H9 (cell line): ENCODE measurements around the gene L1CAM. TPM values are rescaled to one million over a fixed set of nuclear protein-coding genes. Genes with fewer than 3 reads are reported as not detected.

Experiments
- DNase-seq: peaks from one replicate; pipeline ENCODE4 v3.0.0-alpha.2; 2017
- H2AFZ ChIP-seq: one replicate; pipeline ENCODE4 v1.6.1; 2013; ENCODE audit warnings: mild to moderate bottlenecking, low read length, control low read depth, moderate library complexity
- H2AK5ac ChIP-seq: 2 replicates; pipeline ENCODE4 v1.6.1; 2013; ENCODE audit warnings: low read length, control low read depth, mixed read lengths; ENCODE audit not compliant: insufficient read length
- H2BK120ac ChIP-seq: one replicate; pipeline ENCODE4 v1.6.1; 2013; ENCODE audit warnings: low read depth, mild to moderate bottlenecking, low read length, control low read depth, inconsistent platforms; ENCODE audit not compliant: poor library complexity, severe bottlenecking
- H2BK12ac ChIP-seq: 2 replicates; pipeline ENCODE4 v1.6.1; 2013; ENCODE audit warnings: low read length, control low read depth, mixed read lengths, low read depth; ENCODE audit not compliant: insufficient read length
- H2BK15ac ChIP-seq: 2 replicates; pipeline ENCODE4 v1.6.1; 2013; ENCODE audit warnings: low read depth, low read length, control low read depth
- H2BK20ac ChIP-seq: one replicate; pipeline ENCODE4 v1.6.1; 2013; ENCODE audit warnings: low read depth, mild to moderate bottlenecking, low read length, control low read depth, inconsistent platforms; ENCODE audit not compliant: poor library complexity, severe bottlenecking
- H2BK5ac ChIP-seq: 2 replicates; pipeline ENCODE4 v1.6.1; 2013; ENCODE audit warnings: low read length, control low read depth, mixed read lengths; ENCODE audit not compliant: insufficient read length
- H3K14ac ChIP-seq: 2 replicates; pipeline ENCODE4 v1.6.1; 2013; ENCODE audit warnings: low read length, control low read depth; ENCODE audit not compliant: insufficient read depth
- H3K18ac ChIP-seq: 2 replicates; pipeline ENCODE4 v1.6.1; 2013; ENCODE audit warnings: low read depth, mild to moderate bottlenecking, mixed read lengths, low read length, control low read depth; ENCODE audit not compliant: insufficient read length
- H3K23ac ChIP-seq: 2 replicates; pipeline ENCODE4 v1.6.1; 2013; ENCODE audit warnings: low read length, control low read depth, mixed read lengths, low read depth; ENCODE audit not compliant: insufficient read length
- H3K23me2 ChIP-seq: 2 replicates; pipeline ENCODE4 v1.6.1; 2013; ENCODE audit warnings: low read depth, mild to moderate bottlenecking, mixed read lengths, low read length, control low read depth; ENCODE audit not compliant: insufficient read length, poor library complexity, severe bottlenecking
- H3K27ac ChIP-seq: 2 replicates; pipeline ENCODE4 v1.5.1; 2013; ENCODE audit warnings: low read length, control low read depth, mixed read lengths, low read depth; ENCODE audit not compliant: insufficient read length
- H3K27me3 ChIP-seq: 2 replicates; pipeline ENCODE4 v1.6.1; 2013; ENCODE audit warnings: low read length, control low read depth, inconsistent platforms; ENCODE audit not compliant: insufficient read depth
- H3K4ac ChIP-seq: 2 replicates; pipeline ENCODE4 v1.6.1; 2013; ENCODE audit warnings: low read depth, mild to moderate bottlenecking, control low read depth, inconsistent platforms, low read length, moderate library complexity
- H3K4me1 ChIP-seq: 2 replicates; pipeline ENCODE4 v1.6.1; 2013; ENCODE audit warnings: low read length, control low read depth, inconsistent platforms; ENCODE audit not compliant: insufficient read depth
- H3K4me2 ChIP-seq: 2 replicates; pipeline ENCODE4 v1.6.1; 2013; ENCODE audit warnings: low read length, control low read depth, mixed read lengths; ENCODE audit not compliant: insufficient read length, insufficient read depth
- H3K56ac ChIP-seq: 2 replicates; pipeline ENCODE4 v1.6.1; 2013; ENCODE audit warnings: low read depth, mild to moderate bottlenecking, mixed read lengths, low read length, control low read depth; ENCODE audit not compliant: insufficient read length
- H3K79me1 ChIP-seq: 2 replicates; pipeline ENCODE4 v1.6.1; 2013; ENCODE audit warnings: low read depth, mild to moderate bottlenecking, moderate library complexity, low read length, control low read depth, inconsistent platforms; ENCODE audit not compliant: insufficient read depth, poor library complexity, severe bottlenecking
- H3K79me2 ChIP-seq: 2 replicates; pipeline ENCODE4 v1.6.1; 2013; ENCODE audit warnings: low read length, control low read depth, inconsistent platforms; ENCODE audit not compliant: insufficient read depth
- H3K9ac ChIP-seq: 2 replicates; pipeline ENCODE4 v1.6.1; 2013; ENCODE audit warnings: low read length, control low read depth, mixed read lengths; ENCODE audit not compliant: insufficient read length; ENCODE audit errors: extremely low read depth
- H3K9me3 ChIP-seq: one replicate; pipeline ENCODE4 v1.6.1; 2013; ENCODE audit warnings: low read depth, low read length, inconsistent platforms; ENCODE audit not compliant: control insufficient read depth
- H3T11ph ChIP-seq: one replicate; pipeline ENCODE4 v1.6.1; 2013; ENCODE audit warnings: mild to moderate bottlenecking, low read length, control low read depth, inconsistent platforms
- H4K20me1 ChIP-seq: one replicate; pipeline ENCODE4 v1.6.1; 2013; ENCODE audit not compliant: control insufficient read depth, insufficient read length, insufficient read depth
- H4K5ac ChIP-seq: 2 replicates; pipeline ENCODE4 v1.6.1; 2013; ENCODE audit warnings: low read depth, mild to moderate bottlenecking, mixed read lengths, low read length, control low read depth; ENCODE audit not compliant: insufficient read length
- H4K8ac ChIP-seq: replicated peaks from 2 replicates; pipeline ENCODE4 v1.6.1; 2013; ENCODE audit warnings: low read length, control low read depth, mixed read lengths, low read depth; ENCODE audit not compliant: insufficient read length
- H4K91ac ChIP-seq: 2 replicates; pipeline ENCODE4 v1.6.1; 2013; ENCODE audit warnings: low read depth, mild to moderate bottlenecking, moderate library complexity, mixed read lengths, low read length, control low read depth; ENCODE audit not compliant: insufficient read length
- H3K27ac Mint-ChIP-seq, 3 experiments: 2 replicates in 2 of 3; 3 replicates in 1 of 3; pipeline ENCODE4 v1.8.0; 2020 to 2021; ENCODE audit warnings: mixed read lengths in 3 of 3, mild to moderate bottlenecking in 1 of 3, moderate library complexity in 1 of 3
- H3K27me3 Mint-ChIP-seq: 2 replicates; pipeline ENCODE4 v1.8.0; 2021; ENCODE audit warnings: low read depth, mild to moderate bottlenecking, moderate library complexity, mixed read lengths
- H3K36me3 Mint-ChIP-seq, 3 experiments: 2 replicates in 2 of 3; 3 replicates in 1 of 3; pipeline ENCODE4 v1.8.0; 2020 to 2021; ENCODE audit warnings: low read depth in 3 of 3, mixed read lengths in 3 of 3; ENCODE audit not compliant: insufficient read depth in 1 of 3
- H3K4me1 Mint-ChIP-seq, 2 experiments: 2 replicates each; pipeline ENCODE4 v1.8.0; 2020; ENCODE audit warnings: mixed read lengths in 2 of 2
- H3K4me3 Mint-ChIP-seq, 2 experiments: 2 replicates in 1 of 2; 3 replicates in 1 of 2; pipeline ENCODE4 v1.8.0; 2020 to 2021; ENCODE audit warnings: mild to moderate bottlenecking in 2 of 2, mixed read lengths in 2 of 2, moderate library complexity in 1 of 2
- H3K9me3 Mint-ChIP-seq, 2 experiments: 2 replicates in 1 of 2; 3 replicates in 1 of 2; pipeline ENCODE4 v1.8.0; 2020; ENCODE audit warnings: mild to moderate bottlenecking in 2 of 2, mixed read lengths in 2 of 2, moderate library complexity in 1 of 2
- CTCF ChIP-seq: fragments of 200-600 bp; sonication (generic); conservative IDR thresholded peaks from 3 replicates; pipeline ENCODE4 v1.8.0; 2021; ENCODE audit warnings: antibody characterized with exemption, mild to moderate bottlenecking
- WGBS: extraction: QIAGEN DNeasy Blood & Tissue Kit; methylation state at CpG from one replicate; pipeline ENCODE4 v1.1.7; 2013; ENCODE audit warnings: missing lambda C conversion rate, low lambda C conversion rate, mixed read lengths; ENCODE audit not compliant: insufficient read length; ENCODE audit errors: extremely low coverage; 5-methylcytosine and 5-hydroxymethylcytosine counted together
- total RNA-seq: library from RNA; stranded (reverse); gene quantifications from 2 replicates; pipeline ENCODE4 v1.2.1, GENCODE V29; 2021

Gene L1CAM
- total RNA-seq, 1 experiment from 2014 or later = 22.7 TPM

GRCh38 chrX:153828723-153829548 lies 57.0 kb downstream of the L1CAM start:
- Histone ChIP-seq H3K23ac (no peak overlapping the region), H3K4me2 (peak overlapping the region; percentile 64), H4K20me1 (no peaks in the 10 kb centered on the region), H3K18ac (peak overlapping the region; percentile 35), H3K9me3 (peaks cover 4% of the 10 kb centered on the region), H3K27me3 (no peaks in the 10 kb centered on the region), H3K9ac (peak overlapping the region; percentile 14), H2BK120ac (no peak overlapping the region), H3K4ac (no peak overlapping the region), H2AFZ (no peak overlapping the region), H3K79me2 (peaks cover 34% of the 10 kb centered on the region; the same call in 1 of the 2 replicates), H3K56ac (no peak overlapping the region), H2BK15ac (no peak overlapping the region), H4K5ac (no peak overlapping the region), H3T11ph (no peak overlapping the region), H2BK20ac (no peak overlapping the region), H3K14ac (no peak overlapping the region), H4K91ac (no peak overlapping the region), H2AK5ac (no peak overlapping the region), H3K27ac (no peak overlapping the region), H3K23me2 (peaks cover 5% of the 10 kb centered on the region), H3K4me1 (peaks cover 3% of the 10 kb centered on the region; the same call in 1 of the 2 replicates), H3K79me1 (no peaks in the 10 kb centered on the region), H4K8ac (no peak overlapping the region), H2BK12ac (no peak overlapping the region), H2BK5ac (no peak overlapping the region)
- Mint-ChIP-seq H3K27ac (peak overlapping the region in 2 of 3 experiments; percentile 76 to 82; a peak in 4 of 7 replicates), H3K27me3 (peaks cover 6% of the 10 kb centered on the region), H3K36me3 (peaks cover 11 to 28% (median 13%) of the 10 kb centered on the region in 3 experiments), H3K4me1 (peaks cover 23 to 40% of the 10 kb centered on the region in 2 experiments), H3K9me3 (peaks cover 56 to 70% of the 10 kb centered on the region in 2 experiments), H3K4me3 (peak overlapping the region; percentile 80 to 89)
- TF ChIP-seq CTCF = no peak
- WGBS = no CpG with 5 or more reads among the region's 50 CpGs
- peak; percentile 61 for DNase-seq
